HUES48 (cell line): Measurements from ENCODE around the gene PDE6G.

Source experiments
- H3K27ac ChIP-seq: one replicate; pipeline ENCODE4 v1.7.0; 2013; ENCODE audit warnings: low read depth, low read length, inconsistent platforms
- H3K27me3 ChIP-seq: 2 replicates; pipeline ENCODE4 v1.6.1; 2013; ENCODE audit warnings: mild to moderate bottlenecking, low read length; ENCODE audit not compliant: control insufficient read depth, insufficient read depth
- H3K36me3 ChIP-seq: 2 replicates; pipeline ENCODE4 v1.6.1; 2013; ENCODE audit warnings: low read length; ENCODE audit not compliant: control insufficient read depth, insufficient read depth
- H3K4me1 ChIP-seq: 2 replicates; pipeline ENCODE4 v1.6.1; 2013; ENCODE audit warnings: mild to moderate bottlenecking, low read length; ENCODE audit not compliant: control insufficient read depth, insufficient read depth
- H3K4me3 ChIP-seq: 2 replicates; pipeline ENCODE4 v1.5.1; 2013; ENCODE audit warnings: mild to moderate bottlenecking, low read depth, low read length
- H3K9ac ChIP-seq: 2 replicates; pipeline ENCODE4 v1.6.1; 2013; ENCODE audit warnings: mild to moderate bottlenecking, low read depth, low read length, moderate library complexity
- H3K9me3 ChIP-seq: 2 replicates; pipeline ENCODE4 v1.6.1; 2013; ENCODE audit warnings: low read length; ENCODE audit not compliant: control insufficient read depth, insufficient read depth

Gene PDE6G

DNA sequence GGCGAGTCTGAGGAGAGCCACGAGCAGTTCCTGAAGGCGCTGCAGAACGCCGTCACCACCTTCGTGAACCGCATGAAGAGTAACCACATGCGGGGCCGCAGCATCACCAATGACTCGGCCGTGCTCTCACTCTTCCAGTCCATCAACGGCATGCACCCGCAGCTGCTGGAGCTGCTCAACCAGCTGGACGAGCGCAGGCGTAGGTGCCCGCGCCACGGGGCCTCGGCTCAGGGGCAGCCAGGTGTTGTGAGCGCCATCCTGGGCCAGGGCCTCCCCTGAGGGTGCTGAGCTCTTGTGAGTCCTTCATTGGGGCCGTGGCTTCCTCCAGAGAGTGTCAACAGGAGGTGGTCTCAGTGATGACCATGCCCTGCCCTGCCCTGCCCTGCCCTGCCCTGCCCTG, 39.5 kb upstream of the PDE6G start:
- Histone ChIP-seq H3K4me3 (no peak overlapping the region), H3K27ac (no peak overlapping the region), H3K27me3 (no peaks in the 10 kb centered on the region), H3K36me3 (peaks cover 73% of the 10 kb centered on the region), H3K4me1 (no peaks in the 10 kb centered on the region), H3K9ac (no peak overlapping the region), H3K9me3 (no peaks in the 10 kb centered on the region)

GRCh38 chr17:81695211-81695610, 38.9 kb upstream of the PDE6G start:
- H3K27me3 ChIP-seq = no peaks in the 10 kb centered on the region

GRCh38 chr17:81694810-81695209, 38.5 kb upstream of the PDE6G start:
- Histone ChIP-seq H3K9ac (no peak overlapping the region), H3K27me3 (no peaks in the 10 kb centered on the region), H3K27ac (no peak overlapping the region), H3K4me1 (no peaks in the 10 kb centered on the region), H3K36me3 (peaks cover 79% of the 10 kb centered on the region), H3K9me3 (no peaks in the 10 kb centered on the region), H3K4me3 (no peak overlapping the region)

More at GRCh38 chr17:81695211-81695610, 38.9 kb upstream of the PDE6G start:
- Histone ChIP-seq H3K9me3 (no peaks in the 10 kb centered on the region), H3K9ac (no peak overlapping the region), H3K27ac (no peak overlapping the region), H3K4me3 (no peak overlapping the region), H3K36me3 (peaks cover 75% of the 10 kb centered on the region), H3K4me1 (no peaks in the 10 kb centered on the region)

GRCh38 chr17:81693509-81694210, 37.3 kb upstream of the PDE6G start:
- Histone ChIP-seq H3K9ac (no peak overlapping the region), H3K4me1 (no peaks in the 10 kb centered on the region), H3K9me3 (no peaks in the 10 kb centered on the region), H3K27ac (no peak overlapping the region), H3K4me3 (no peak overlapping the region), H3K27me3 (no peaks in the 10 kb centered on the region), H3K36me3 (peaks cover 85% of the 10 kb centered on the region)

DNA sequence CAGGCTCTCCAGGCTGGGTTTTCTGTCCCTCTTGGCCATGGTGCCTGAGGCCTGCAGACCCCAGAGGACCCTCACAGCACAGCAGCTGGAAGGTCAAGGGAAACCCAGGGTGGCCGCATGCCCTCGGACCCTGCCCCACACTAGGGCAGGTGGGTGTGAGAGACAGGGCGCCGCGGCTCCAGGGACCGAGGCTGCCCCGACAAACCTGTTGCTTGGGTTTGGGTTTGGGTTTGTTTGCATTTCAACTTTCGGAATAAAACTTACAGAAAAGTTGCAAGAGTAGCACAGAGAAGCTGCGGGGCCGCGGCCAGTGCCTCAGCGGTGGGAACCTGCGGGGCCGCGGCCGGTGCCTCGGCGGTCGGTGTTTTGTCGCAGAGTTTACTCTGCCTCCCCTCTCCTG, 35.3 kb upstream of the PDE6G start:
- H3K27me3 ChIP-seq = no peaks in the 10 kb centered on the region
- no peaks in the 10 kb centered on the region for H3K9me3 ChIP-seq
- H3K9ac ChIP-seq = no peak overlapping the region
- no peak overlapping the region for H3K4me3 ChIP-seq
- no peak overlapping the region for H3K27ac ChIP-seq
- H3K4me1 ChIP-seq = no peaks in the 10 kb centered on the region
- H3K36me3 ChIP-seq = peaks cover 87% of the 10 kb centered on the region

- no peaks in the 10 kb centered on the region for H3K27me3 ChIP-seq
- H3K4me1 ChIP-seq = no peaks in the 10 kb centered on the region
- no peak overlapping the region for H3K4me3 ChIP-seq
- H3K27ac ChIP-seq = no peak overlapping the region
- no peak overlapping the region for H3K9ac ChIP-seq
- H3K36me3 ChIP-seq = peaks cover 87% of the 10 kb centered on the region
- H3K9me3 ChIP-seq = no peaks in the 10 kb centered on the region
These were observed 34.9 kb upstream of the PDE6G start for GRCh38 chr17:81691196-81691595.

- H3K9me3 ChIP-seq = no peaks in the 10 kb centered on the region
- no peaks in the 10 kb centered on the region for H3K4me1 ChIP-seq
- H3K27ac ChIP-seq = no peak overlapping the region
- no peak overlapping the region for H3K9ac ChIP-seq
- H3K36me3 ChIP-seq = peaks cover 87% of the 10 kb centered on the region
- H3K4me3 ChIP-seq = no peak overlapping the region
- H3K27me3 ChIP-seq = no peaks in the 10 kb centered on the region
These were observed 34.2 kb upstream of the PDE6G start for GRCh38 chr17:81690549-81690948.

DNA sequence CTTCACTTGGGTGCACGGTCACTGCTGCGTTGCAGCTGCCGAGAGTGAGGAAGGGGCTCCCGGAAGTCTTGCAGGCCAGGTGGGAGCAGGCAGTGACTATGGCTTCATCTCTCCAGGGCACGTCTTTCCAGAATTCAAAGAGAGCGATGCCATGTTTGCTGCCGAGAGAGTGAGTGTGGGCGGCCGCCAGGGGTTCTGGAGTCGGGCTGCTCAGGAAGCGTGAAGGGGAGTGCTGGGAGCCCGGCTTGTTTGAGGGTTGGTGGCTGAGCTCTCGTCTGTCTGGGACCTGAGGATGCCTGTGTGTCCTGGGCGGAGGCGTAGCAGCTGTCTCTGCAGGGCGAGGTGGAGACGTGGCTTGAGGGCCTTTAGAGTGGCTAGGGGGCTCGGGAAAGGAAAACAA, 33.7 kb upstream of the PDE6G start:
- Histone ChIP-seq H3K9me3 (no peaks in the 10 kb centered on the region), H3K4me3 (no peak overlapping the region), H3K36me3 (peaks cover 85% of the 10 kb centered on the region), H3K9ac (no peak overlapping the region), H3K27me3 (no peaks in the 10 kb centered on the region), H3K4me1 (0 out of 2 replicates have a peak, but pooled peaks cover under 1% of the 10 kb centered on the region), H3K27ac (no peak overlapping the region)

DNA sequence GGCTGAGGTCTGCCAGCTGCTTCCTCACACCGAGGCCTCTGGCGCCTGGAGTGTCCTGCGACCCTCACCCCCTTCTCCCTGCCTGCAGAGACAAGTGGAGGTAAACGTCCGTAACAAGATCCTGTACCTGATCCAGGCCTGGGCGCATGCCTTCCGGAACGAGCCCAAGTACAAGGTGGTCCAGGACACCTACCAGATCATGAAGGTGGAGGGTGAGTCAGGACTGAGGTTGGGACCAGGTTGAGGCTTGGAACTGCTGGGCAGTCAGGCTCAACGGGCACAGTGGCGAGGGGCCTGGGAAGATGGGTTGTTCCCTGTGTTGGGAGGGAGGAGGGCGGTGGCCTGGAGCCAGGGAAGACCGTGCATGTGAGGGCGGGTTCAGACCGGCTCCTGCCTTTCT, 32.3 kb upstream of the PDE6G start:
- peaks cover 72% of the 10 kb centered on the region for H3K36me3 ChIP-seq
- H3K4me3 ChIP-seq = no peak overlapping the region
- H3K27ac ChIP-seq = no peak overlapping the region
- H3K9me3 ChIP-seq = no peaks in the 10 kb centered on the region
- no peak overlapping the region for H3K9ac ChIP-seq
- H3K27me3 ChIP-seq = no peaks in the 10 kb centered on the region
- H3K4me1 ChIP-seq = peaks cover 6% of the 10 kb centered on the region

GRCh38 chr17:81687770-81688541, 31.6 kb upstream of the PDE6G start:
- H3K27ac ChIP-seq = no peak overlapping the region
- no peaks in the 10 kb centered on the region for H3K27me3 ChIP-seq
- H3K36me3 ChIP-seq = peaks cover 72% of the 10 kb centered on the region
- no peaks in the 10 kb centered on the region for H3K9me3 ChIP-seq
- H3K4me3 ChIP-seq = no peak overlapping the region
- no peak overlapping the region for H3K9ac ChIP-seq
- peaks cover 6% of the 10 kb centered on the region for H3K4me1 ChIP-seq

GRCh38 chr17:81686614-81687013, 30.3 kb upstream of the PDE6G start:
- Histone ChIP-seq H3K9me3 (no peaks in the 10 kb centered on the region), H3K27ac (no peak overlapping the region), H3K9ac (no peak overlapping the region), H3K4me3 (no peak overlapping the region), H3K4me1 (peaks cover 9% of the 10 kb centered on the region), H3K36me3 (peaks cover 66% of the 10 kb centered on the region), H3K27me3 (no peaks in the 10 kb centered on the region)
